Measurements from ENCODE around the gene HRK. TPM values are rescaled to one million over a fixed set of nuclear protein-coding genes. Genes with fewer than 3 reads are reported as not detected.

The HRK gene
- total RNA-seq, 1 donor from 2014 or later, result not detected

DNA sequence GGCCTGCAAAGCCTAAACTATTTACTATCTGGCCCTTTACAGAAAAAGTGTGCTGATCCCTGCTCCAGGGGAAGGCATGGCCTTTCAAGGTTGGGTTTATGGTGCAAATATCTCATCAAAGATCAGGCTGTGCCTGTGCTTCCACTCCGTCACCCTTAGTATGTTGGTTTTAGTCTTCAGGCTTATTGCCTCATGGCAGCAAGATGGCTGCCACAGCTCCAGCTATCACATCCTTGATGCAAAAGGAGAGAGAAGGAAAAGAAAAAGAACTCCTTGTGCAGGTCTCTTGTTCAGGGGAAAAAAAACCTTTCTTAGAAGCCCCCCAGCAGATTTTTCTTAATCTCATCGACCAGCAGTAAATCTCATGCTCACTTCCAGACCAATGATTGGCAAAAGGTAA lies 9.1 kb upstream of the HRK start:
- Mint-ChIP-seq H3K4me1 (no peaks in the 10 kb centered on the region), H3K36me3 (ENCODE audit: low read depth) (no peaks in the 10 kb centered on the region), H3K27me3 (peaks cover 33% of the 10 kb centered on the region), H3K27ac (no peak overlapping the region), H3K4me3 (no peak overlapping the region), H3K9me3 (peaks cover 6% of the 10 kb centered on the region)
- DNase-seq, result no peak
- intact Hi-C loops (cut with micrococcal nuclease), result no loop called here

- Mint-ChIP-seq H3K4me1 (no peaks in the 10 kb centered on the region), H3K4me3 (no peak overlapping the region), H3K36me3 (ENCODE audit: low read depth) (no peaks in the 10 kb centered on the region), H3K27ac (no peak overlapping the region), H3K27me3 (peaks cover 49% of the 10 kb centered on the region), H3K9me3 (peaks cover 6% of the 10 kb centered on the region)
- DNase-seq, result no peak
- intact Hi-C loops (cut with micrococcal nuclease), result no loop called here
Measured at GRCh38 chr12:116887897-116888296, 6.7 kb upstream of the HRK start.

GRCh38 chr12:116887244-116887643 lies 6.0 kb upstream of the HRK start:
- no peak overlapping the region for H3K4me3 Mint-ChIP-seq
- DNase-seq, result no peak
- H3K9me3 Mint-ChIP-seq, result peaks cover 6% of the 10 kb centered on the region
- no peak overlapping the region for H3K27ac Mint-ChIP-seq
- peaks cover 2% of the 10 kb centered on the region for H3K4me1 Mint-ChIP-seq
- H3K36me3 Mint-ChIP-seq (ENCODE audit: low read depth), result no peaks in the 10 kb centered on the region
- intact Hi-C loops (cut with micrococcal nuclease), result no loop called here
- peaks cover 55% of the 10 kb centered on the region for H3K27me3 Mint-ChIP-seq

DNA sequence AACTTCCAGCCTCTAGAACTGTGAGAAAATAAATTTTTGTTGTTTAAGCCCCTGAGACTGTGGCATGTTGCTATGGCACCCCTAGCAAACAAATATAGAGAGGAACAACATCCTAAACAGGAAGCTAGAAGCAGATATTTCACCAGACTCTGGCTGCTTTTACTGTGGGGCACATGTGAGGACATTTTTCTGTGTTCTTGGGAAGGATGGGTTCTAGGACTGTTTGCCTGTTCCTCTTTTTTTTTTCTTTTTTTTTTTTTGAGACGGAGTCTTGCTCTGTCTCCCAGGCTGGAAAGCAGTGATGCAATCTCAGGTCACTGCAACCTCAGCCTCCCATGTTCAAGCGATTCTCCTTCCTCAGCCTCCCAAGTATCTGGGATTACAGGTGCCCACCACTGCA lies 4.2 kb upstream of the HRK start:
- intact Hi-C loops (cut with micrococcal nuclease), result no loop called here

DNA sequence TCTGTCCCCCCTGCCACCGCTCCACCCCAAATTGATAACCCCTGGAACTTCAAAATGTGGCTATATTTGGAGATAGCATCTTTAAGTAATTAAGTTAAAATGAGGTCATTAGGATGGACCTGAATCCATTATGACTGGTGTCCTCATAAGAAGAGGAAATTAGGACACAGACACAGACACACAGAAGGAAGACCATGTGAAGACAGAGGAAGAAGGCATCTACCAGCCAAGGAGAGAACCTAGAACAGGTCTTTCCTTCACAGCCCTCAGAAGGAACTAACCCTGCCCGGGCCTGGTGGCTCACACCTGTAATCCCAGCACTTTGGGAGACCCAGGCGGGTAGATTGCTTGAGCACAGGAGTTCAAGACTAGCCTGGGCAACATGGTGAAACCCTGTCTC lies 3.6 kb upstream of the HRK start:
- H3K9me3 Mint-ChIP-seq, result no peaks in the 10 kb centered on the region
- intact Hi-C loops (cut with micrococcal nuclease), result no loop called here
- H3K27me3 Mint-ChIP-seq, result peaks cover 62% of the 10 kb centered on the region
- no peaks in the 10 kb centered on the region for H3K36me3 Mint-ChIP-seq (ENCODE audit: low read depth)
- no peak for DNase-seq
- H3K4me1 Mint-ChIP-seq, result peaks cover 13% of the 10 kb centered on the region
- H3K4me3 Mint-ChIP-seq, result no peak overlapping the region
- H3K27ac Mint-ChIP-seq, result no peak overlapping the region

More for the DNA sequence above, 4.2 kb upstream of the HRK start:
- Mint-ChIP-seq H3K9me3 (peaks cover 3% of the 10 kb centered on the region), H3K4me1 (peaks cover 7% of the 10 kb centered on the region), H3K27ac (no peak overlapping the region), H3K27me3 (peaks cover 60% of the 10 kb centered on the region), H3K36me3 (ENCODE audit: low read depth) (no peaks in the 10 kb centered on the region), H3K4me3 (no peak overlapping the region)
- DNase-seq, result no peak

DNA sequence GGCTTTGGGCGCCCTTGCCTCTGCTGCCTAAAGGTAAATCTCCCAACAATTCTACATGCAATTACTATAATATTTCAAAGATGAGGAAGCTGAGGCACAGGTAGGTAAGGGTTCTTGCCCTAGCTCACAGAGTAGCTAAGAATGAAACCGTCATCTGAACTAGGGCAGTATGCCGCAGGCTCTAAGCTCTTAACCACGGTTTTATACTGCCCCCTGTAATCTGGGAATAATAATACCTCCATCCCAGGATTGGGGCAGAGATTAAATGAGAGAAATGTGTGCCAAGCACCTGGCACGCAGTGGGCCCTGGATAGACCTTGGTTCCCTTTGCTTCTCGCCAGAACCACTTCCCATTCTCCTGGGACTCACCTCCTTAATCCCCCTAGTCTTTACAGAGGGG lies 1.5 kb upstream of the HRK start:
- Mint-ChIP-seq H3K27me3 (peaks cover 76% of the 10 kb centered on the region), H3K9me3 (no peaks in the 10 kb centered on the region), H3K4me1 (peaks cover 25% of the 10 kb centered on the region), H3K4me3 (no peak overlapping the region), H3K36me3 (ENCODE audit: low read depth) (no peaks in the 10 kb centered on the region), H3K27ac (no peak overlapping the region)
- intact Hi-C loops (cut with micrococcal nuclease), result loop anchor here (2.0 kb wide), 1 partner anchor 180 kb away; no protein-coding TSS in a partner anchor
- no peak for DNase-seq

DNA sequence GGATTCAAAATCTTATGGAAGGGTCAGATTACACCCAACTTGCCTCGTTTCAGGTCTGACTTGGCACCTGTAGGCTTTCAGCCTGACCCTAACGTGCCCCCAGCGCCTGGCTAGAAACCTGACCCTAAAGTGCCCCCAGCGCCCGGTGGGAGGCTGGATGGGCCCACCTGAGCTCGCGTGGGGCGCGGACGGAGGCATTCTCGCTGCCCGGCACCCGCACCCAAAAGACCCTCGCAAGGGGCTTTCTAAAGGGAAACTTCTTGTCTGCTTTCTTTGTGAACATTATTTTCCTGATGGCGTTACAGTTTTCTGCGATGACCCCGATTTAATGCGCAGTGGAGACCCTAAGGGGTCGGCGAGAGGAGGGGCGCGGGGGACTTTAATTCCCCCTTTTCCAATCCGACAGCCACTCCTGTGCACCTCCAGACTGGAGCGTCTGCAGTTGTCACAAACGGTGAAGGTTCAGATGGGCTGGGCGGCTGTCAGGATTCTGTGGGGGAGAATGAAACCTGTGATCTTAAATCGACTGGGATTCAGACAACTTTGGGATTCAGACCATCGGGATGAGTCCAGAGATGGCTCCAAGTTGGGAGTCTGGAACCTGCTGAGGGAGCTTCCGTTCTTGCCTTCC lies 751 bp upstream of the HRK start:
- intact Hi-C loops (cut with micrococcal nuclease), result loop anchor here (2.0 kb wide), 1 partner anchor 179 kb away; no protein-coding TSS in a partner anchor
- Mint-ChIP-seq H3K36me3 (ENCODE audit: low read depth) (no peaks in the 10 kb centered on the region), H3K4me3 (peak overlapping the region; percentile 41), H3K27ac (no peak overlapping the region), H3K9me3 (no peaks in the 10 kb centered on the region), H3K4me1 (peaks cover 25% of the 10 kb centered on the region), H3K27me3 (peaks cover 77% of the 10 kb centered on the region)
- DNase-seq, result no peak

DNA sequence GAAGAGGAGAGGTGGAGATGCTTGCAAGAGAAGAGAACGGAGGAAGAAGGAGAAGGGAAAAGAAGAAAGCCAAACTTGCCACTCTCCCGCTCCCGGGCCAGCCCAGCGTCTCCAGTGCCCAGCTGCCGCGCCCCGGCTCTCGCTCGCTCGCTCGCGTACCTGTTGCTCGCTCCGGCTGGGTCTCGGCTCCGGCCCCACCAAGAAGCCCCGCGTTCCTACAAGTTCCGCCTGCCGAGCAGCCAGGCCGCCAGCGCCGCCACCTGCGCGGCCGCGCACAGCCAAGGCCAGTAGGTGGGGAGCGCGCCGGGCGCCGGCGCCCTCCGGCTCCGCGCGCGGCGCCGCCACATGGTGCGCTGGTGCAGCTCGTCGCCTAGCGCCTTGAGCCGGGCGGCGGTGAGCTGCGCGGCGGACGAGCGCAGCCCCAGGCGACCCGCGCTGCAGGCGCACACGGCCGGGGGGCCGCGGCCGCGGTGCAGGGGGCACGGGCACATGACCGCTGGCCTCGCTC lies 370 bp downstream of the HRK start:
- peak; percentile 78 for DNase-seq
- H3K36me3 Mint-ChIP-seq (ENCODE audit: low read depth), result no peaks in the 10 kb centered on the region
- H3K9me3 Mint-ChIP-seq, result no peaks in the 10 kb centered on the region
- H3K4me1 Mint-ChIP-seq, result peaks cover 25% of the 10 kb centered on the region
- peak overlapping the region; percentile 22 for H3K27ac Mint-ChIP-seq
- peak overlapping the region; percentile 76 for H3K4me3 Mint-ChIP-seq
- intact Hi-C loops (cut with micrococcal nuclease), result no loop called here
- H3K27me3 Mint-ChIP-seq, result peaks cover 84% of the 10 kb centered on the region

DNA sequence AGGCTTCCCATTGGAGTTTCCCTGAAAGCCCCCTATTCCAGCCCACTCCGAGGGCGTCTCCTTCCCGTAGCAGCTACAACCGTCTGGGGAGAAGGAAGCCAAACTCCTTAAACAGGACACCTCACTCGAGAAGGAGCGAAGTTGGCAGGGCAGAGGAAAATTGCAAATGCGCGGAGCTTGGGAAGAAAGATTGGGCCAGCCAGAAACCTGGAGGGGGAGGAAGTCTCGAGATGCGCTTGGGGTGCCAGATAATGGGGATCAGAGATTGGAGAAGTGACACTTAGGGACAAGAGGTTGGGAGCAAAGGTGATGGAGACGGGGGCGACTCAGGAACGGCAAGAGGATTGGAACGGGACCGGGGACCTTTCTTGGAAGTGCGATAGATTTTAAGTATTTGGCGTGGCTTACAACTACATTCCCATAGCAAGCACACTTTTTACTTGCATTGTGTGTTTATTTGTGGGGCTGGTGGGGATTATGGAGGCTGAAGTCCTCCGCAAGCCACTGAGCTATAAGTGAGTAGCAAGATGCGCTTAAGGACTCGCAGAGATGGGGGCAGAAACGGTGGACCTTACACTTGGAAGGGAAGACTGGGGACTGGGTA lies 926 bp downstream of the HRK start:
- DNase-seq, result no peak
- Mint-ChIP-seq H3K27me3 (peaks cover 86% of the 10 kb centered on the region), H3K4me1 (peaks cover 25% of the 10 kb centered on the region), H3K36me3 (ENCODE audit: low read depth) (no peaks in the 10 kb centered on the region), H3K4me3 (peak overlapping the region; percentile 76), H3K9me3 (no peaks in the 10 kb centered on the region), H3K27ac (peak overlapping the region; percentile 22)
- intact Hi-C loops (cut with micrococcal nuclease), result no loop called here

DNA sequence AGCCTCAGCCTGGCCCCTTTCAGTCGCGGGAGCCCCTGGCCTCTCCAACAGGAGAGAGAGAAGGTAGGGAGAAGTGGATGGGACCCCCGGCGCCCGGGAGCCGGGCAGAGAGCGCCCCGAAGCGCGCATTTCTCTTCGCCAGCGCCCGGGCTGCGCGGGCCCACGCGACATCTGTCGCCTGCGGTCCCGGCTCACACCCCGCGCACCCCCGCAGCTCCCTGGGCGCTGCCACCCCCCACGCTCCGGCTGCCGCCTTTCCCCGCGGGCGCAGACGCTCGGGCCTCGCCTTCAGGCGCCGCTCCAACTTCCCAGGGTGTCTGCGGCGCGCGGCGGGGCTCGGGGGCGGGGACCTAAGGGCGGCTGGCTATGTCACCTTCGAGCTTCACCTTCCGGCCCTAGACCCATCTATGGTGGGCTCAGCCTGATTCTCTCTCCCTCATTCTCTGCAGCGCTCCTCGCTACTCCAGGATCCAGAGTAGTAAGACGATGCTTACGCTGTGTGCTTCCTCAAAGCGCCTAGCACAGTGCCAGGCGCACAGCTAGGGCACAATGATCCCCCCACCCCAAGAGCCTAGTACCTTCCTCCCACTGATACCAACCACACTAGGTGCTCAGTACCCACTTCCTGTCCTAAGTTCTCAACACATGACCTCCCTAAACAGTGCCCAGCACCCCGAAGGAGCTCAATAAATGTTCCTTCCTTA lies 1.6 kb downstream of the HRK start:
- H3K4me1 Mint-ChIP-seq, result peaks cover 25% of the 10 kb centered on the region
- intact Hi-C loops (cut with micrococcal nuclease), result no loop called here
- no peaks in the 10 kb centered on the region for H3K36me3 Mint-ChIP-seq (ENCODE audit: low read depth)
- H3K27ac Mint-ChIP-seq, result no peak overlapping the region
- H3K4me3 Mint-ChIP-seq, result peak overlapping the region; percentile 76
- peaks cover 83% of the 10 kb centered on the region for H3K27me3 Mint-ChIP-seq
- DNase-seq, result peak; percentile 62
- peaks cover 2% of the 10 kb centered on the region for H3K9me3 Mint-ChIP-seq

- no peak for DNase-seq
- Mint-ChIP-seq H3K9me3 (peaks cover 8% of the 10 kb centered on the region), H3K27ac (peak overlapping the region; percentile 3), H3K4me1 (peaks cover 27% of the 10 kb centered on the region), H3K27me3 (peaks cover 83% of the 10 kb centered on the region), H3K36me3 (ENCODE audit: low read depth) (no peaks in the 10 kb centered on the region), H3K4me3 (peak overlapping the region; percentile 62)
- intact Hi-C loops (cut with micrococcal nuclease), result no loop called here
Measured at GRCh38 chr12:116878567-116879508, 2.4 kb downstream of the HRK start.

DNA sequence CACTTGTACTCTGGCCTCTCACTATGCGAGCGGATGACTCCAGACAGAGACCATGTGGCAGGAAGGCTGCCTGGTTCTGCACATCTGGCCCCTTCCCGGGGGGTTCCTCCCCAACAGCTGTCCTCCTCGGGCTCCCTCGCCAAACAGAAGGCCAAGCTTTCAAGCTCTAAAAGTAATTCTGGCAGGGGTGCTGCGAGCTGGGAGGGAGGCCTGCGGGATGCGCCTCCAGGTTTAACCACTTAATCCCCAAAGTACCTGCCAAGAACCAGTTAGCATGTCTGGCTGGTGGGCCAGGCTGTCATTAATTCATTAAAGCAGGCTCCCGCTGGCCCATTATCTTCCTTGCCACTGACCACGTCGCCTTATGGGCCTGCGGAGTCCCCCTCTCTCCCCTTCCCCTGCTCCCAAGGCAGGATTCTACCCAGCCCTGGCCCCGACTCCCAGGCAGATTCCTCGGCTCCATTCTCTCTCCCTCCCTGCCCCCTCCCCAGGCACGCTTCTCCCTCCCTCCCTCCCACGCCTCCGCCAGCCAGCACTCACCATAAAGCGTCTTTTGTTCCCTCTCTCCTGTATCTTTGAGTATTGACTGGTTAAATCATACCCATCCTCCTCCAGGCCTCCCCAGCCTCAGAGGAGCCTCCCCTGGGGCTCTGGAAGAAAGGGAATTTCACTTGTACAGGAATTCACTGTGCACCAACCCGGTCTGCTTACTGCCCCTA lies 4.9 kb downstream of the HRK start:
- Mint-ChIP-seq H3K4me1 (peaks cover 26% of the 10 kb centered on the region), H3K27ac (no peak overlapping the region), H3K9me3 (peaks cover 8% of the 10 kb centered on the region), H3K27me3 (peaks cover 65% of the 10 kb centered on the region), H3K4me3 (no peak overlapping the region), H3K36me3 (ENCODE audit: low read depth) (no peaks in the 10 kb centered on the region)
- intact Hi-C loops (cut with micrococcal nuclease), result no loop called here
- no peak for DNase-seq

Measured in activated CD4-positive, alpha-beta T cell treated with anti-CD3 and anti-CD28 coated beads, Interleukin-2, amount 10 ng/mL, durations not matched to agents 24 days and 14 days (primary cell).